Measurements from ENCODE around the gene CFAP74. TPM values are rescaled to one million over a fixed set of nuclear protein-coding genes. Genes with fewer than 3 reads are reported as not detected.
A peak's percentile ranks its signal among the peaks of the same experiment; 100 is the strongest.

Gene CFAP74
- total RNA-seq, 1 experiment from 2014 or later = not detected

DNA sequence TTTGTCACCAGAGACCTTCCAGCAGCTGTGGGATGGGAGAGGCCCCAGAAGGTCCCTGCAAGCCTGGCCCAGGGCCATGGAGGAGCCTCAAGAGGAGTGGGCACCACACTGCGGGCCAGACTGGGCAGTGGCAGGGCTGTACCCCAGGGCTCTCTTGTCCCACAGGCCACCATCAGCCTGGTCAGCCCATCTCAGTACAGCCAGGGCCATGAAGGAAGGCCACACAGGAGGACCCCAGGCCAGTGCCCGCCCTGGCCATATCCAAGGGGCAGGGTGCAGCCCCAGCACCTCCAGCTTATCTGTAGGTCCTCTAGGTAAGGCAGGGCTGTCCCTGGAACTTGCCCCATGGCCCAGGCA, 109.6 kb downstream of the CFAP74 start:
- no TSS peak for BruUV-seq (replicated peaks)
- no peaks in the 10 kb centered on the region for H3K27me3 Mint-ChIP-seq (ENCODE audit: insufficient read depth, unreplicated experiment)
- H3K9me3 Mint-ChIP-seq (ENCODE audit: unreplicated experiment) = no peaks in the 10 kb centered on the region
- H3K4me3 Mint-ChIP-seq (ENCODE audit: unreplicated experiment) = no peak overlapping the region
- ChIA-PET CTCF (interaction anchor here (0.5 to 3.2 kb wide), 3 partner anchors 12 to 494 kb away, joined by 3 to 19 read pairs (median 8); no protein-coding TSS in a partner anchor), POLR2A (interaction anchor here (1.4 to 1.9 kb wide), 3 partner anchors 12 to 114 kb away, joined by 5 to 10 read pairs (median 7); no protein-coding TSS in a partner anchor)
- peaks cover 22% of the 10 kb centered on the region for H3K4me1 Mint-ChIP-seq (ENCODE audit: insufficient read depth, unreplicated experiment)
- no peak for DNase-seq (ENCODE audit: unreplicated experiment)
- H3K36me3 Mint-ChIP-seq (ENCODE audit: insufficient read depth, unreplicated experiment) = no peaks in the 10 kb centered on the region
- TF ChIP-seq, protein P1, sequence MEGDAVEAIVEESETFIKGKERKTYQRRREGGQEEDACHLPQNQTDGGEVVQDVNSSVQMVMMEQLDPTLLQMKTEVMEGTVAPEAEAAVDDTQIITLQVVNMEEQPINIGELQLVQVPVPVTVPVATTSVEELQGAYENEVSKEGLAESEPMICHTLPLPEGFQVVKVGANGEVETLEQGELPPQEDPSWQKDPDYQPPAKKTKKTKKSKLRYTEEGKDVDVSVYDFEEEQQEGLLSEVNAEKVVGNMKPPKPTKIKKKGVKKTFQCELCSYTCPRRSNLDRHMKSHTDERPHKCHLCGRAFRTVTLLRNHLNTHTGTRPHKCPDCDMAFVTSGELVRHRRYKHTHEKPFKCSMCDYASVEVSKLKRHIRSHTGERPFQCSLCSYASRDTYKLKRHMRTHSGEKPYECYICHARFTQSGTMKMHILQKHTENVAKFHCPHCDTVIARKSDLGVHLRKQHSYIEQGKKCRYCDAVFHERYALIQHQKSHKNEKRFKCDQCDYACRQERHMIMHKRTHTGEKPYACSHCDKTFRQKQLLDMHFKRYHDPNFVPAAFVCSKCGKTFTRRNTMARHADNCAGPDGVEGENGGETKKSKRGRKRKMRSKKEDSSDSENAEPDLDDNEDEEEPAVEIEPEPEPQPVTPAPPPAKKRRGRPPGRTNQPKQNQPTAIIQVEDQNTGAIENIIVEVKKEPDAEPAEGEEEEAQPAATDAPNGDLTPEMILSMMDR (IDR thresholded peaks at IDR 0.05; ENCODE audit: unreplicated experiment) = no peak
- peak overlapping the region; percentile 61 for H3K27ac Mint-ChIP-seq (ENCODE audit: low read depth, unreplicated experiment)
- intact Hi-C loops (cut with micrococcal nuclease) = loop anchor here (5.0 kb wide), 1 partner anchor 117 kb away; the partner anchor contains the start of gene NADK

DNA sequence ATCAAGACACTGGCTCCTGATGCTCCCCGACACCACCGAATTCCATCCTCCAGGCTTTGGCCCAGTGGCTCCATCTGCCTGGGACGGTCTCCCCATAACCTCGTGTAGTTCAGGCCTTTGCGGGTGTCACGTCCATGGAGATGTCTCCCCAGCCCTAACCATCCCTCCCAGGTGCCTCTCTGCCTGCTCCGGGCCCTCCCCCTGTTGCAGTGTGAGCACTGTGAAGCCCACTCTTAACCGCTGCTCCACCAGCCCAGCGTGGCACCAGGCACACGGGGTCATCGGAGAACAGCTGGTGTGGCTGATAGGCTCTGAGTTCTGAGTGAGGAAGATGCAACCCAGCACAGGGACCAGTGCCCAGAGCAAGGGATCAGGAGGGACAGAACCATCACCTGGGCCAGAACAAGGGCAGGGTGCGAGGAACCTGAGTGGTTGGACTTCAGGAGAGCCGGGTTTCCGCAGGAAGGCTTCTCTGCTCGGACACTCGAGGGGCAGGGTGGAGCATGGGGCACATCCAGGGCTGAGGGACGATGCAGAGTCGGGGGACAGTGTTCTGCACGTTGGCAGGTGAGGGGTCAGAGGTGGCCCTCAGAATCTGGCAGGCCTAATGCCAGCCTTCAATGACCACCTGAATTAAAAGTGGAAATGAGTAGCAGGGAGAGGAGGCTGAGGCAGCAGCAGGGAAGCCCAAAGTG, 110.1 kb downstream of the CFAP74 start:
- TF ChIP-seq, protein P1 (IDR thresholded peaks at IDR 0.05; ENCODE audit: unreplicated experiment) = no peak
- no TSS peak for BruUV-seq (replicated peaks)
- Mint-ChIP-seq H3K36me3 (ENCODE audit: insufficient read depth, unreplicated experiment) (no peaks in the 10 kb centered on the region), H3K27me3 (ENCODE audit: insufficient read depth, unreplicated experiment) (no peaks in the 10 kb centered on the region), H3K27ac (ENCODE audit: low read depth, unreplicated experiment) (peak overlapping the region; percentile 61), H3K9me3 (ENCODE audit: unreplicated experiment) (no peaks in the 10 kb centered on the region), H3K4me3 (ENCODE audit: unreplicated experiment) (peak overlapping the region; percentile 85), H3K4me1 (ENCODE audit: insufficient read depth, unreplicated experiment) (peaks cover 25% of the 10 kb centered on the region)
- ChIA-PET CTCF (interaction anchor here (0.5 to 3.2 kb wide), 3 partner anchors 13 to 494 kb away, joined by 3 to 19 read pairs (median 8); no protein-coding TSS in a partner anchor), POLR2A (interaction anchor here (1.5 kb wide), 1 partner anchor 13 kb away, joined by 7 read pairs; no protein-coding TSS in a partner anchor)
- no peak for DNase-seq (ENCODE audit: unreplicated experiment)
- intact Hi-C loops (cut with micrococcal nuclease) = loop anchor here (5.0 kb wide), 1 partner anchor 116 kb away; the partner anchor contains the start of gene NADK

- H3K9me3 Mint-ChIP-seq (ENCODE audit: unreplicated experiment) = no peaks in the 10 kb centered on the region
- no peaks in the 10 kb centered on the region for H3K27me3 Mint-ChIP-seq (ENCODE audit: insufficient read depth, unreplicated experiment)
- no TSS peak for BruUV-seq (replicated peaks)
- ChIA-PET CTCF (interaction anchor here (1.7 kb wide), 1 partner anchor 12 kb away, joined by 9 read pairs; no protein-coding TSS in a partner anchor), POLR2A (interaction anchor here (1.7 kb wide), 1 partner anchor 15 kb away, joined by 29 read pairs; no protein-coding TSS in a partner anchor)
- no peak for DNase-seq (ENCODE audit: unreplicated experiment)
- TF ChIP-seq, protein P1 (IDR thresholded peaks at IDR 0.05; ENCODE audit: unreplicated experiment) = no peak
- intact Hi-C loops (cut with micrococcal nuclease) = loop anchor here (5.0 kb wide), 1 partner anchor 115 kb away; the partner anchor contains the start of gene NADK
- no peaks in the 10 kb centered on the region for H3K36me3 Mint-ChIP-seq (ENCODE audit: insufficient read depth, unreplicated experiment)
- peak overlapping the region; percentile 91 for H3K27ac Mint-ChIP-seq (ENCODE audit: low read depth, unreplicated experiment)
- H3K4me1 Mint-ChIP-seq (ENCODE audit: insufficient read depth, unreplicated experiment) = peaks cover 25% of the 10 kb centered on the region
- H3K4me3 Mint-ChIP-seq (ENCODE audit: unreplicated experiment) = peak overlapping the region; percentile 85
Measured at GRCh38 chr1:1892763-1893120, 110.8 kb downstream of the CFAP74 start.

DNA sequence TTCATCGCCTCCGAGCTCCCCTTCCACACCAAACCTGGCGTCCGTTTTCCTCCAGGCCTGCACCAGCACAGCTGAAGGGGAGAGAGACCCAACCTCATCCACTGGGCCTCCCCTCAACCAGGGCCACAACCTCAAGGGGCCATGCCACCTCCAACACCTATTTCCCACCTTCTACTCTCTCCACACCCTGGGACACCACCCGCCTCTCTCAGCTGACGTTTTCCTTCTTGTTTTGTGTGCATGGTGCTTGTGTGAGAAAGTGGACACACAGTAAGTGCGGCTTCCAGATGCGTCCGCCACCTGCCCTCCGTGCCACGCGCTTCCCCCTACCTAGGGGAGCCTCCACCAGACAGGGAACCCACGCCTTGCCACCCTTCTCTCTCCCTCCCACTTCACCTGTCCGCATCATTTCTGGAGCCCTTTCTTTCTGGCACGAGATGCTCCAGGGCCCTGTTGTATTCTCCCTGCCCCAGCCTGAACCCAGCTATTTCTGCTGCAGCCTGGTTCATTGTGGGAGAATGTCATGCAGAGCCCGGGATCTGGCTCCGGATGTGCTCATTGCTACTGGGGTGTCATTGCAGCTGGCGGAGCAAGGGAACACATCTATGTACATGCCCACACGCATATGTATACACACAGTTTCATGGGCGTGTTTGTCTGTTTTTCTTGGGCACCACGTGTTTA, 111.4 kb downstream of the CFAP74 start:
- peak overlapping the region; percentile 91 for H3K27ac Mint-ChIP-seq (ENCODE audit: low read depth, unreplicated experiment)
- no peaks in the 10 kb centered on the region for H3K27me3 Mint-ChIP-seq (ENCODE audit: insufficient read depth, unreplicated experiment)
- H3K4me1 Mint-ChIP-seq (ENCODE audit: insufficient read depth, unreplicated experiment) = peaks cover 25% of the 10 kb centered on the region
- ChIA-PET CTCF (interaction anchor here (0.5 to 1.7 kb wide), 4 partner anchors 10 to 163 kb away, joined by 3 to 9 read pairs (median 5); no protein-coding TSS in a partner anchor), POLR2A (interaction anchor here (0.6 to 1.7 kb wide), 5 partner anchors 9 to 277 kb away, joined by 3 to 29 read pairs (median 4); partner anchors contain the start of genes MIB2 and NADK)
- H3K9me3 Mint-ChIP-seq (ENCODE audit: unreplicated experiment) = no peaks in the 10 kb centered on the region
- TF ChIP-seq, protein P1 (IDR thresholded peaks at IDR 0.05; ENCODE audit: unreplicated experiment) = no peak
- H3K4me3 Mint-ChIP-seq (ENCODE audit: unreplicated experiment) = peak overlapping the region; percentile 85
- no peaks in the 10 kb centered on the region for H3K36me3 Mint-ChIP-seq (ENCODE audit: insufficient read depth, unreplicated experiment)
- BruUV-seq (replicated peaks) = no TSS peak
- intact Hi-C loops (cut with micrococcal nuclease) = loop anchor here (5.0 kb wide), 1 partner anchor 115 kb away; the partner anchor contains the start of gene NADK
- no peak for DNase-seq (ENCODE audit: unreplicated experiment)

Measured in MCF 10A (cell line).